ENCODE data around the gene SMPD2.

SMPD2 gene

GRCh38 chr6:109466212-109466923 is 25.8 kb downstream of the SMPD2 start:
- no peak for TF ChIP-seq CTCF (IDR thresholded peaks at IDR 0.05; ENCODE audit: low read depth, low read length)
- TF ChIP-seq POLR2A (IDR thresholded peaks at IDR 0.05; ENCODE audit: extremely low read depth, insufficient read length), result no peak
- no peak overlapping the region for H3K4me3 ChIP-seq (ENCODE audit: low read depth, low read length)
- DNase-seq (ENCODE audit: low read depth), result no peak

GRCh38 chr6:109467696-109468095 is 27.2 kb downstream of the SMPD2 start:
- H3K4me3 ChIP-seq (ENCODE audit: low read depth, low read length), result no peak overlapping the region
- TF ChIP-seq MAX (IDR thresholded peaks at IDR 0.05; ENCODE audit: low read depth, low read length) (no peak), POLR2A (IDR thresholded peaks at IDR 0.05; ENCODE audit: extremely low read depth, insufficient read length) (no peak), MYC (IDR thresholded peaks at IDR 0.05; ENCODE audit: low read depth, low read length) (no peak), CTCF (IDR thresholded peaks at IDR 0.05; ENCODE audit: low read depth, low read length) (no peak)
- no peak for DNase-seq (ENCODE audit: low read depth)

- no peak for DNase-seq (ENCODE audit: low read depth)
- TF ChIP-seq MYC (IDR thresholded peaks at IDR 0.05; ENCODE audit: low read depth, low read length), result no peak
- no peak for TF ChIP-seq CTCF (IDR thresholded peaks at IDR 0.05; ENCODE audit: low read depth, low read length)
- no peak for TF ChIP-seq MAX (IDR thresholded peaks at IDR 0.05; ENCODE audit: low read depth, low read length)
- TF ChIP-seq POLR2A (IDR thresholded peaks at IDR 0.05; ENCODE audit: extremely low read depth, insufficient read length), result no peak
- H3K4me3 ChIP-seq (ENCODE audit: low read depth, low read length), result no peak overlapping the region
Observed at GRCh38 chr6:109469591-109470189, 29.2 kb downstream of the SMPD2 start.

DNA sequence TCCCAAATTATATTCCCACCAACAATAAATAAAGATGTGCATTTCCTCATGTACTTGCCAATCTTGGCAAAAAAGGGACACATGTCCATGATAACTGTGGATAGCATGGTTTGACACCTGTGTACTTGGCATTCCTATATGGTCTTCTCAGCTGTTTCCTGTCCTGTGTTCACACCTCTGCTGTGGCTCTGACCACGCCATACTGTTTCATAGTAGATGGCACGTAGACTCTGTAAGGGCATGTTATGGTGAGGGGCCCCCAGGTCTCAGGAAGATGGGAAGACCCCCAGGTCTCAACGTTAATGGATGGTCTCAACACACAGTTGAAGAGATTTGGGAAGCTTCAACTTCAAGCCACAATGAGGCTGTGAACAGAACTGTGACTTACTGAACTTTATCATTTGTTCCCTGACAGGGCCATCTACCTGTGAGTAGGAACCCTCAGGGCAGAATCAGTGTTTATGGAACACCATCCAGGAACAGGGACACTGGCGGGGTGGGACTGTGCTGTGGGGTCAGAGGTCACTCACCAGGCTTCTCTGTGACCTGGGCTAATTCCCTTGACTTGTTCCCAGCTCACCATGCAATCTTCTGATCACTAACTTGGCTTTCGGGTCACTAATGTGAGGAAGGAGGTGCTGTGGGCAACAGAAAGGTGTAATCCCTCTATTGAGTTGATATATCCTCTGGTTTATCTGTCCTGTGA is 30.7 kb downstream of the SMPD2 start:
- TF ChIP-seq MYC (IDR thresholded peaks at IDR 0.05; ENCODE audit: low read depth, low read length), result no peak
- TF ChIP-seq MAX (IDR thresholded peaks at IDR 0.05; ENCODE audit: low read depth, low read length), result no peak
- no peak for TF ChIP-seq POLR2A (IDR thresholded peaks at IDR 0.05; ENCODE audit: extremely low read depth, insufficient read length)
- TF ChIP-seq CTCF (IDR thresholded peaks at IDR 0.05; ENCODE audit: low read depth, low read length), result no peak
- H3K4me3 ChIP-seq (ENCODE audit: low read depth, low read length), result no peak overlapping the region
- DNase-seq (ENCODE audit: low read depth), result no peak

- no peak for DNase-seq (ENCODE audit: low read depth)
- TF ChIP-seq POLR2A (IDR thresholded peaks at IDR 0.05; ENCODE audit: extremely low read depth, insufficient read length), result no peak
- no peak for TF ChIP-seq MYC (IDR thresholded peaks at IDR 0.05; ENCODE audit: low read depth, low read length)
- no peak for TF ChIP-seq MAX (IDR thresholded peaks at IDR 0.05; ENCODE audit: low read depth, low read length)
- no peak for TF ChIP-seq CTCF (IDR thresholded peaks at IDR 0.05; ENCODE audit: low read depth, low read length)
- H3K4me3 ChIP-seq (ENCODE audit: low read depth, low read length), result no peak overlapping the region
Observed at GRCh38 chr6:109472132-109472995, 31.8 kb downstream of the SMPD2 start.

Data from NB4 (cell line).